Measurements from ENCODE around the gene OSBPL5.

The OSBPL5 gene

GRCh38 chr11:3051196-3052108 lies 113.7 kb downstream of the OSBPL5 start:
- no peak overlapping the region for H3K27ac Mint-ChIP-seq
- H3K4me1 Mint-ChIP-seq, result peaks cover 74% of the 10 kb centered on the region
- DNase-seq (no peak), ATAC-seq (no peak)
- H3K9me3 Mint-ChIP-seq, result no peaks in the 10 kb centered on the region
- peak overlapping the region in 1 of 2 donors; percentile 24 for H3K4me3 Mint-ChIP-seq
- no peaks in the 10 kb centered on the region for H3K27me3 Mint-ChIP-seq

DNA sequence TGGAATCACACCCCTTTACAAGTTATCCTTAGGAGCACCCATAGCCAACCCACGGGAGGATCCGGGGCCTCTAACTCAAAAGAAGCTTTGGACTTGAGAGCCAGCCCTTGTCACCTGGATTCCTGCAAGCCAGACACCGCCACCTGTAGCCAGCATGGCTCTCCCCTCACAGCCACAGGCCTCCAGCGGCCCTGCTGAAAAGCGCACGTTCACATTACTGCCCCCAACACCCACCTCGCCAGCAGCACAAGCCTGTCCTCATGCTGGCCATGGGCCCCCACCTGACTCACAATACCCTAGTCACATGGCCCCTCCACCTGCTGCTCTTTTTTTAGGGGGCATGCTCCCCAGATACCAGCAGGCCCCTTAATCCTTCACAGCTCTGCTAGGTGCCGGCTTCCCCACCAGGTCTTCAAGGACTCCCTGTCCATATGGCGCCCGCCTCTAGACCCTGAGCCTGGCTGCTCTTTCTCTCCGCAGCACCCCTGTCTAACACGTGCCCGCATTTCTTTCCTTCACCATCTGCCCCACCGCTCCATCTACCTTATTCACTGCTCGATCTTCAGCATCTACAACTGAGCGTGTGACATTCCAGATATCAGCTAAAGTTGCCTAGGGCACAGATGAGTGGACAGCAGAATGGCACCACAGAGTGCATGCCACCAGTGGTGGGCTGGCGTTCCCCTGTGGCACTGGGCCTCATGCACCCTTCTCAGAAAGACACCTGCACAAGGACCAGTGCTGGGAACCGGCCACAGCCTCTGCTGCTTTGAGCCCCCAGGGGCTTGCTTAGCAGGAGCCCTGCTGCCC lies 114.5 kb downstream of the OSBPL5 start:
- Mint-ChIP-seq H3K4me1 (peaks cover 66% of the 10 kb centered on the region), H3K27me3 (no peaks in the 10 kb centered on the region), H3K27ac (peak overlapping the region in 1 of 2 donors; percentile 77), H3K4me3 (peak overlapping the region in 1 of 2 donors; percentile 14), H3K9me3 (no peaks in the 10 kb centered on the region)
- no peak for ATAC-seq
- DNase-seq, result no peak

GRCh38 chr11:3049430-3050243 lies 115.5 kb downstream of the OSBPL5 start:
- Mint-ChIP-seq H3K4me3 (peak overlapping the region; percentile 11 to 45), H3K27ac (peak overlapping the region in 1 of 2 donors; percentile 36), H3K9me3 (no peaks in the 10 kb centered on the region), H3K27me3 (no peaks in the 10 kb centered on the region), H3K4me1 (peaks cover 57% of the 10 kb centered on the region)
- ATAC-seq, result peak; percentile 79
- DNase-seq, result peak in 1 of 2 donors; percentile 30

- Mint-ChIP-seq H3K27me3 (no peaks in the 10 kb centered on the region), H3K4me1 (peaks cover 52% of the 10 kb centered on the region), H3K27ac (no peak overlapping the region), H3K9me3 (no peaks in the 10 kb centered on the region), H3K4me3 (no peak overlapping the region)
- ATAC-seq (no peak), DNase-seq (no peak)
These were observed 117.5 kb downstream of the OSBPL5 start for GRCh38 chr11:3047637-3048036.

DNA sequence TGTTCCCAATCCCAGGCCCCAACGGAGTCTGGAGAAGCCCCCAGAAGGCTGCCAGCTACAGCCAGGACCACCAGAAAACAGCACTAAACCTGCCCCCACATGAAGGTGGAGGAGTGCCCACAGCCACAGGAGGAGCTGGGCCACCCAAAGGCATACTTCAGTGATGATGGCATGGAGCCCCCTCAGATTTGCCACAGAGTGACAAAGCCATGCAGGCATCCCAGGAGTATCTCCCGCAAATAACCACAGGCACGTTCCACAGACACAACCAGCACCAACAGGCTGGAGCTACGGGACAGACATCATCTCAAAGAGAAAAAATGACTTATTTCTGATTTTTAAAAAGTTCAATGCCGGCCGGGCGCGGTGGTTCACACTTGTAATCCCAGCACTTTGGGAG lies 118.5 kb downstream of the OSBPL5 start:
- Mint-ChIP-seq H3K4me1 (peaks cover 48% of the 10 kb centered on the region), H3K4me3 (no peak overlapping the region), H3K9me3 (no peaks in the 10 kb centered on the region), H3K27me3 (no peaks in the 10 kb centered on the region), H3K27ac (no peak overlapping the region)
- ATAC-seq (no peak), DNase-seq (no peak)

- H3K27me3 Mint-ChIP-seq, result no peaks in the 10 kb centered on the region
- H3K9me3 Mint-ChIP-seq, result no peaks in the 10 kb centered on the region
- DNase-seq, result no peak
- no peak overlapping the region for H3K27ac Mint-ChIP-seq
- peaks cover 44% of the 10 kb centered on the region for H3K4me1 Mint-ChIP-seq
- ATAC-seq, result no peak
- H3K4me3 Mint-ChIP-seq, result no peak overlapping the region
These were observed 118.9 kb downstream of the OSBPL5 start for GRCh38 chr11:3046190-3046589.

DNA sequence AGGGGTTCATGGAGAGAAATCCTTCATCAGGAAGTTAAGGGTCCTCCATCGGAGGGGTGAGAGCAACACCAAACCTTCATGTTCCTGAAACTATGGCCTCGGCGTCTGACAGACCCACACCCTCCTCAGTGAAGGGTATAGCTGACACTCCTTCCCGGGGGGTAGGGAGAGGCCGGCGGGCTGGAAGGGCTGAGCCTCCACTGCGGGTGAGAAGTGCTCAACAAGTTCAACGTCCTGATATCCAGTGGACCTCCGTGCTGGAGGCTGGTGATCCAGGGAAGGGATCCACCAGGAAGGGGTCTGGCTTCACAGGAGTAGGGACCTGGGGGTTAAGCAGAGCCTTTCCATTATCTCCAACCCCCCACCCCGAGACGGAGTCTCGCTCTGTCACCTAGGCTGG lies 120.2 kb downstream of the OSBPL5 start:
- Mint-ChIP-seq H3K9me3 (no peaks in the 10 kb centered on the region), H3K27me3 (no peaks in the 10 kb centered on the region), H3K4me3 (no peak overlapping the region), H3K27ac (no peak overlapping the region), H3K4me1 (peaks cover 31% of the 10 kb centered on the region)
- ATAC-seq, result no peak
- DNase-seq, result no peak

GRCh38 chr11:3044004-3044403 lies 121.1 kb downstream of the OSBPL5 start:
- peak overlapping the region in 1 of 2 donors; percentile 34 for H3K27ac Mint-ChIP-seq
- no peak for ATAC-seq
- H3K4me3 Mint-ChIP-seq, result no peak overlapping the region
- H3K9me3 Mint-ChIP-seq, result no peaks in the 10 kb centered on the region
- no peak for DNase-seq
- H3K4me1 Mint-ChIP-seq, result peaks cover 23% of the 10 kb centered on the region
- H3K27me3 Mint-ChIP-seq, result no peaks in the 10 kb centered on the region

DNA sequence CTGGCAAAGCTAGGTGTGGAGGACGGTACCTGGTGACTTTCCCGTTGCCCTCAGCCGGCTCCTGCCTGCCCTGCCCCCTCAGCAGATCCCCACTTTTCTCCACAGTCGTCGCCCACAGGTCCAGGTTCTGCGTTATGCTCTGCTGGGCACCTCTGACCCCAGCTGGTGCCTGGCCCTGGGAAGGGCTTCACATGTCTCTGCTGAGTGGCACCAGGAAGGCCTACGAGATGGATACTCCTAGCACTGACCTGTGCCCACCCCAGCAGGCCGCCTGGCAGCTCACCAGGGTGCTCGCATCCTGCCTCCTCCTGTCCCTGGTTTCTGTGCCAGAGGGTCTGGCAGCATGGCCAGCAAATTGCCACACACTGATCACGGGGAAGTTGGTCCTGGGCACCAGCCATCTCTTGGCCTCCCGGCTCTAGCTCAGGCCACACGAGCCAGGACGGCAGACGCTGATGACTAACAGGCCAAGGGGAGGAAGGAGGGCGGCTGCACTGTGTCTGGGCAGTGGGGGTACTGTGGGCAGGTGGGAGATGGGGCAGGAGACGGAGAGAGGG lies 121.7 kb downstream of the OSBPL5 start:
- H3K27ac Mint-ChIP-seq, result peak overlapping the region in 1 of 2 donors; percentile 34
- H3K27me3 Mint-ChIP-seq, result no peaks in the 10 kb centered on the region
- H3K4me1 Mint-ChIP-seq, result peaks cover 23% of the 10 kb centered on the region
- ATAC-seq, result no peak
- H3K9me3 Mint-ChIP-seq, result no peaks in the 10 kb centered on the region
- H3K4me3 Mint-ChIP-seq, result no peak overlapping the region
- DNase-seq, result no peak

DNA sequence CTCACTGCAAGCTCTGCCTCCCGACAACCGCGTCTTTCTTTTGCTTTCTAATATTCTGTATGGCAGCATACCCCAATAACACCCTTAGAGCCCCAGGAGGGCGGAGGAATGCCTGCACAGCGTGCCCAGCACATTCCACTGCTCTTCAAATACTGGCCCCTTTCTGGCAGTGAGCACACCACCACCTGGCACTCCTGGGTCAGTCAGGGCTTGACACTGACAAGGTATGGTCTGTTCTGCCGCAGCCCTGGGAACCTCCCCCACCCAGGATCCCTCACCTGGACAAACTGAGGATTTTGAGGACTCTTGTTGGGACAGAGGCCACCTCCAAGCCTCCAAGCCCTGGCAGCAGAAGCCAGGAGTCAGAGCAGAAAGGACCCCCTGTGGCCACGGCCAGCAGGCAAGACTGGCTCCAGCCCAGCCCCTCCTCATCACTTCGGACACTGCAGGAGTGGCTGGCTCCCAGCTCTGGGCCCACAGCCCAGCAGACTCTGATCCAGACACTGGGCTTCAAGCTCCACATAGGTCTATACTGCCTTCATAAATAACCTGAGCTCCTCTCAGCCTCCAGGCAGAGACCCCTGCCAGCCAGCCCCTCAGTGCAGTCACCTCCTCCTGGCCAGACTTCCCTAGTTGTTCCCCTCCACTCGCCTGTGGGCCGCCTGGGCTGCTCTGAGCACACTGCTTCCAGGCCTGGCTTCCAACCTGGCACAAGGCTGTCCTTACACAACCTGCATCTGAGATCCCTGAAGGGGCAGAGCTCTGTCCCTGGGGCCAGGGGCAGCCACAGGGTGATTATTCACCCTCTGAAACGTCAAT lies 122.4 kb downstream of the OSBPL5 start:
- Mint-ChIP-seq H3K9me3 (no peaks in the 10 kb centered on the region), H3K27me3 (no peaks in the 10 kb centered on the region), H3K27ac (peak overlapping the region in 1 of 2 donors; percentile 71), H3K4me1 (peaks cover 26% of the 10 kb centered on the region), H3K4me3 (no peak overlapping the region)
- ATAC-seq, result no peak
- no peak for DNase-seq

GRCh38 chr11:3041699-3042441 lies 123.2 kb downstream of the OSBPL5 start:
- ATAC-seq (no peak), DNase-seq (no peak)
- H3K4me3 Mint-ChIP-seq, result no peak overlapping the region
- H3K27me3 Mint-ChIP-seq, result no peaks in the 10 kb centered on the region
- H3K9me3 Mint-ChIP-seq, result no peaks in the 10 kb centered on the region
- H3K27ac Mint-ChIP-seq, result no peak overlapping the region
- H3K4me1 Mint-ChIP-seq, result peaks cover 30% of the 10 kb centered on the region

- Mint-ChIP-seq H3K27ac (no peak overlapping the region), H3K9me3 (no peaks in the 10 kb centered on the region), H3K4me3 (no peak overlapping the region), H3K27me3 (no peaks in the 10 kb centered on the region), H3K4me1 (peaks cover 31% of the 10 kb centered on the region)
- ATAC-seq (no peak), DNase-seq (no peak)
These were observed 124.2 kb downstream of the OSBPL5 start for GRCh38 chr11:3040881-3041280.

DNA sequence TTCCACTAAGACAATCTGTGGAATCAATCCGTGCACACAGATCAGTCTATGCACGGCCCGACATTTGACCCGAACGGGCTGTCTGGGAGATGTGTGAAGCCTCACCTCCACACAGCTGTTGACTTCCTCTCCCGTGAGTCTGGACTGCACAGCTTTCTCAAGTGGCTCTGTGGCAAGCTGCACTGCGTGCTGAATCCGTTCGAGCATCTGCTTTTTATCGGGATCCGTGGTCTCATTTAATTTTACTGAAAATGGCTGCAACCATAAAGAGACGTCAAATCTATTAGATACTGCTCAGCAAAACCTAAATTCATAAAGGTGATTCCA lies 127.2 kb downstream of the OSBPL5 start:
- DNase-seq (no peak), ATAC-seq (no peak)
- Mint-ChIP-seq H3K4me3 (no peak overlapping the region), H3K27me3 (no peaks in the 10 kb centered on the region), H3K9me3 (no peaks in the 10 kb centered on the region), H3K4me1 (peaks cover 19% of the 10 kb centered on the region), H3K27ac (no peak overlapping the region)

All from stimulated activated naive CD8-positive, alpha-beta T cell treated with anti-CD3 and anti-CD28 coated beads, Interleukin-15, amount 100 ng/mL, for 72 hours (primary cell).